ENCODE results near the gene C21orf58.

Gene C21orf58

DNA sequence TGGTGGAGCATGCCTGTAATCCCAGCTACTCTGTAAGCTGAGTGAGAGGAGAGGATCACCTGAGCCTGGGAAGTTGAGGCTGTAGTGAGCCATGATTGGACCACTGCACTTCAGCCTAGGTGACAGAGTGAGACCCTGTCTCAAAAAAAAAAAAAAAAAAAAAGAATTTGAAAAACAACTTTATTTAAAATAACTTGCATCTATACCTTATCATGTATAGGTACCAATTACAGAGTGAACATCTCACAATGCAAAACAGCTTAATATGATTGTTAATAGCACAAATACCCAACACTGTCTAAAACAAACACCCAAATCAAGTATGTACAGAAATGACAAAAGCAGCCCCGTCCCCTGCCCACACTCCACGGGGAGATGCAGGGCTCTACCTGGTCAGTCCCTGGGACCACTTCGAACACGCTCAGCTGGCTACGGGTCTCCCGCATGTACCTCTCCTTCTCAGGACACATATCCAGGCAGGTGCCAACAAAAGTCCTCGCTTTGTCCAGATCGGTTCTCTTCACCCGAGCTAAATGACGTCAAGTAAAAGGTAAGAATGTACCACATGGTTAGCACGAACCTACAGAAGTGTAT, 48.8 kb downstream of the C21orf58 start:
- H3K4me3 Mint-ChIP-seq = no peak overlapping the region
- H3K27ac Mint-ChIP-seq = no peak overlapping the region
- ATAC-seq (no peak), DNase-seq (no peak)
- H3K9me3 Mint-ChIP-seq = no peaks in the 10 kb centered on the region
- H3K4me1 Mint-ChIP-seq = no peaks in the 10 kb centered on the region
- no peaks in the 10 kb centered on the region for H3K27me3 Mint-ChIP-seq

DNA sequence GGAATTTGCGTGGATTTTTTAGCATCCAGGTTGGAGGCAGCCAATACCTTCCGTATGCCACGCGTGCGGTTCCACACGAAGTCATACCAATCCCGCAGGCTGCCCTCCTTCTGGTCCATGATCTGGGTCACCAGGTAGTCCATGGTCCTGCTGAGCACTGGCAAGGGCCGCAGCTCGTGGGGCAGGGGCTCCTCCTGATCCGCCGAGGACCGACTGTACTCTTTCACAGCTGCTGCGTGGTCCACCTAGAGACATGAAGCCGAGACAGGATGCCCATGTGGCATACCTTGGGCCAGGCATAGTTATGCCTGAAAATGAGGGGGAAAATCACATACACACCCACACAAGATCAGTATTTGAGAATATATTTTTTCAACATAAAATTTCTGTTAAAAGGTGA, 50.3 kb downstream of the C21orf58 start:
- Mint-ChIP-seq H3K4me1 (no peaks in the 10 kb centered on the region), H3K9me3 (no peaks in the 10 kb centered on the region), H3K4me3 (no peak overlapping the region), H3K27ac (no peak overlapping the region), H3K27me3 (no peaks in the 10 kb centered on the region)
- ATAC-seq = no peak
- no peak for DNase-seq

DNA sequence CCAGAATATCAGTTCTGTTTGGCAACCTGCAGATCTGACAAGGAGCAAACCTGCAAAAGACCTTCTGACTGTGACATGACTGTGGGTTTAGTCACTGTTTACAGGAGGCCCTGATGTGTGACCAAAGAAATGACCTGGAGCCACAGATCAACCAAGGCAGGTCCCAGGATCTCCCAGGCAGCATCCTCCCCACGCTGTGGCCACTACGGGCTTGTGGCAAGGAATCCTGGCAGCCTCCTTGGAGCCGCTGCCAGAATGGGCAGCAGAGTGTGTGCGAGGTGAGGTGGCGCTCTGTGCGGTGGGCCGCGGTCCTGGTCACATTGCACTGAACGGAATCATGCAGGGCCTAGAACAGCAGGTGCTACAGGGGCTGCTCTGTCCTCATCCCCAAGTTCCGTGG, 54.2 kb downstream of the C21orf58 start:
- Mint-ChIP-seq H3K9me3 (no peaks in the 10 kb centered on the region), H3K4me3 (no peak overlapping the region), H3K4me1 (no peaks in the 10 kb centered on the region), H3K27me3 (no peaks in the 10 kb centered on the region), H3K27ac (no peak overlapping the region)
- no peak for DNase-seq
- no peak for ATAC-seq

- DNase-seq = no peak
- ATAC-seq = no peak
- no peaks in the 10 kb centered on the region for H3K4me1 Mint-ChIP-seq
- no peaks in the 10 kb centered on the region for H3K27me3 Mint-ChIP-seq
- no peak overlapping the region for H3K4me3 Mint-ChIP-seq
- H3K9me3 Mint-ChIP-seq = no peaks in the 10 kb centered on the region
- H3K27ac Mint-ChIP-seq = peak overlapping the region in 1 of 2 donors; percentile 48
Measured at GRCh38 chr21:46268371-46268770, 55.3 kb downstream of the C21orf58 start.

DNA sequence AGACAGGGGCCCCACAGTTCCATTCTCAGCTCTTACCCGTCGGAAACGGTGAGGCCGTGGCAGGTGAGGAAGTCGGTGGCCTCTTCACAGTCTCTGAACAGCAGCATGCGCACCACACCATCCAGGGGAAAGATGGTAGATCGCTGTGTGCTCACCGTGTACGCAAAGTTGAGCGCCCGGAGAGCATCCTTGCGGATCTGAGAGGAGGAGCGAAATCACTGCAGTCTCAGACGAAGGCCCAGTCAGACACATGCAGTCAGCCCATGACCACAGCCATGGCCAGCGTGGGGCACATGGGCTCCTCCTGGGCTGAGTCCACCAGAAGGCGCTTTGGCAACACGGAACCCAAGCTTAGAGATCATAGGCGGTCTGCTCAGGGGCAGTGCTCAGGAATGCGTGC, 56.7 kb downstream of the C21orf58 start:
- Mint-ChIP-seq H3K9me3 (no peaks in the 10 kb centered on the region), H3K27ac (no peak overlapping the region), H3K27me3 (no peaks in the 10 kb centered on the region), H3K4me1 (no peaks in the 10 kb centered on the region), H3K4me3 (no peak overlapping the region)
- ATAC-seq = no peak
- no peak for DNase-seq

DNA sequence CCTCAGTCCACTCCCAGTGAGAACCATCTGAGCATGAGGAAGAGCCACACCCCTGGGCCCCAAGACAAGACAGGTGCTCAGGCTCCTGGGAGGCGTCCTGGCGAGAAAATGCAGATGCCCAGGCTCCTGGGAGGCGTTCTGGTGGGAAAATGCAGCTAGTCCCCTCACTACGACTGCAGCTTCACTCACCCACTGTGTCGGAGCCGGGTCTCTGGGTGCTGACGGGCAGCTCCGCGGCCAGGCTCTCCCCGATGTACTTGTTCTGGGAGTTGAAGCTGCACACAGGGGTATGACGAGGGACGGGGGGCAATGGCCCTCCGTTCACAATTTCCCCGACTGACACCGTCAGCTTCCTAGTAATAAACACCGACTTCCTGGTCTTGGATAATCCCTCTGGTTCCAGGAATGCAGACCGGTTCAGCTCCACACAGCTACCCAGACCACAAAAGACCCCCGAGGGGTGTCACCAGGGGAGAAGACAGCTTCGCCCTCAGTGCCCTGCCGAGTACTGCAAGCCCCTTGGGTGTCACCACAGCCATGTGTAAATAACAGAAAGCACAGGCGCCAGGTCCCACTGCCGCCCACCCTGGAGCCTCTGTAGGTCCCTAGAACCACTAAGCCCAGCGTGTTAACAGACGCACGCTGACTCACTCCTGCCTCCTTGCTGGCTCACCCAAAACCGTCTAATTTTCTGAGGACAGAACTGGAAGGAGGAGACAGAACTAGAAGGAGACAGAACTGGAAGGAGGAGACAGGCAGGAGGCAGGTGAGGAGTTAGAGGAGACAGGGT, 57.7 kb downstream of the C21orf58 start:
- Mint-ChIP-seq H3K4me3 (no peak overlapping the region), H3K9me3 (no peaks in the 10 kb centered on the region), H3K27me3 (no peaks in the 10 kb centered on the region), H3K27ac (peak overlapping the region in 1 of 2 donors; percentile 19), H3K4me1 (no peaks in the 10 kb centered on the region)
- ATAC-seq = no peak
- no peak for DNase-seq

- peak; percentile 48 for ATAC-seq
- no peaks in the 10 kb centered on the region for H3K9me3 Mint-ChIP-seq
- H3K27me3 Mint-ChIP-seq = no peaks in the 10 kb centered on the region
- peak overlapping the region in 1 of 2 donors; percentile 19 for H3K27ac Mint-ChIP-seq
- H3K4me1 Mint-ChIP-seq = no peaks in the 10 kb centered on the region
- no peak overlapping the region for H3K4me3 Mint-ChIP-seq
- no peak for DNase-seq
Measured at GRCh38 chr21:46264690-46265144, 59.0 kb downstream of the C21orf58 start.

DNA sequence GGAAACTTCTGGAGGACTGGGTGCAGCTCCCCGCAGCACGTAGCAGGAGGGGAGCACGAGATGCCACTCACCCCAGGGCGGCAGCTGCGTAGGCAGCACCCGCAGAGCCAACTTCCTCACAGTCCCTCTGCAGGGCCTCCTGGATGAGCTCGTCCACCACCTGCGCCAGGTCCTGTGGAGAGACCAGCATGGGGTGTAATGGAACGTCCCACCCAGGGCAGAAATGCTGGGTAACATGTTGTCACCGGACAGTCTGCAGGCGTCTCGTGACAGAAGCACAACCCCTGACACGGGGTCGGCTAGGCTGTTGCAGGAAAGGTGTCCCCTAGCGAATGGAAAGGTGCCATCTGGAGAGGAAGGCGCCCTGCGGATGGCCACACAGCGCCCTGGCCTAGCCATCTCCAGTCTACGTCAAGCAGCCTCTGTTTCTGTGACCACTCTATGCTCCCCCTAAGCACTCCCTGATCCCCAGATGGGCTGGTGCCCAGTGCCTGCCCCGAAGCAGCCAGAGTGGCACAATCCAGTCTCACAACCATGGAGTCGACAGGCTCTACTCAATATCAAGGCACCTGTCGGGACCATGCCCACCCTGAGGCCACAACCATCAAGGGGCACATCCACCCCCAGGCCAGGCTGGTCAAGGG, 59.5 kb downstream of the C21orf58 start:
- Mint-ChIP-seq H3K9me3 (no peaks in the 10 kb centered on the region), H3K27ac (peak overlapping the region in 1 of 2 donors; percentile 86), H3K27me3 (no peaks in the 10 kb centered on the region), H3K4me3 (no peak overlapping the region), H3K4me1 (no peaks in the 10 kb centered on the region)
- DNase-seq = no peak
- ATAC-seq = peak; percentile 9

- Mint-ChIP-seq H3K4me3 (no peak overlapping the region), H3K9me3 (peaks cover 0 to 6% of the 10 kb centered on the region in 2 donors), H3K27ac (no peak overlapping the region), H3K27me3 (no peaks in the 10 kb centered on the region), H3K4me1 (peaks cover 37% of the 10 kb centered on the region)
- DNase-seq (no peak), ATAC-seq (no peak)
Measured at GRCh38 chr21:46256501-46256994, 67.1 kb downstream of the C21orf58 start.

GRCh38 chr21:46255758-46256337, 67.8 kb downstream of the C21orf58 start:
- no peak for ATAC-seq
- Mint-ChIP-seq H3K27ac (peak overlapping the region; percentile 86 to 95), H3K4me1 (peaks cover 39% of the 10 kb centered on the region), H3K9me3 (peaks cover 0 to 6% of the 10 kb centered on the region in 2 donors), H3K27me3 (no peaks in the 10 kb centered on the region), H3K4me3 (no peak overlapping the region)
- no peak for DNase-seq

GRCh38 chr21:46255166-46255565, 68.5 kb downstream of the C21orf58 start:
- Mint-ChIP-seq H3K4me1 (peaks cover 46% of the 10 kb centered on the region), H3K4me3 (no peak overlapping the region), H3K27ac (peak overlapping the region in 1 of 2 donors; percentile 95), H3K27me3 (no peaks in the 10 kb centered on the region), H3K9me3 (peaks cover 0 to 6% of the 10 kb centered on the region in 2 donors)
- ATAC-seq = no peak
- no peak for DNase-seq

DNA sequence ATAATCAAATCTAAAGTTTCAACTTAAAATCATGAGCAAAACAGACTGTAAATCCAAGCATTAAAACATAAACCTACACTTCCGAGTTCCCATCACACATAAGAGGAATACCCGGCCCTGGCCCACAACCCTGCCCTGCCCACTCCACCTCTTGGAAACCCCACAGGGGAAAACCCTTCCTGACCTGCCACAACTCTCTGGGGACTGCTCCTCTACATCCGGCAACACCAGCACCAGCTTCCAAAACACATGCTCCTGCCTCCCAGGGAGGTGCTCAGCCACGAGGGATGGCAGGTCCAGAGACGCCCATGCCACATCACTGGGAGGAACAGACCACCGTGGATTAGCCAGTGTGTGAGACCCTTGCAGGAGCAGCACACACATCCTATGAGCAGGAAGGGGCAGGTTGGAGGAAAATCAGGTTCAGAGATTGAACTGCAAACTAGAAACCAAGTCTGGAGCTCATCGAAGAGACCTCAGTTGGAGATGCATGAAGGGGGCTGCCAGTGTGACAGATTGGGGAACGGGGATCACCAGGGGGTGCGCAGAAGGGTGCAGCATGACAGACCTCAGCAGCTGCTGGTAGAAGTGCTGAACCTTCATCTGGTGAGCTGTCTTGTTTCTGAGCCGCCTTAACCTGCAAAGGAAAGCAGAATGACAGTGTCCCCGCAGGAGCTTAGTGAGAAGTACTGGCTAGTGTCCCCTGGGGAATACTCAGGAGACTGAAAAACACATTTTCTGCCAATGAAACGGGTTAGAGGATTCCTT, 69.3 kb downstream of the C21orf58 start:
- DNase-seq (no peak), ATAC-seq (no peak)
- Mint-ChIP-seq H3K9me3 (peaks cover 0 to 6% of the 10 kb centered on the region in 2 donors), H3K4me3 (peak overlapping the region; percentile 34 to 67), H3K27ac (peak overlapping the region; percentile 84 to 98), H3K4me1 (peaks cover 52% of the 10 kb centered on the region), H3K27me3 (no peaks in the 10 kb centered on the region)

GRCh38 chr21:46253610-46254124, 70.0 kb downstream of the C21orf58 start:
- peak; percentile 55 to 73 for DNase-seq
- no peaks in the 10 kb centered on the region for H3K27me3 Mint-ChIP-seq
- H3K9me3 Mint-ChIP-seq = peaks cover 0 to 6% of the 10 kb centered on the region in 2 donors
- peak; percentile 96 for ATAC-seq
- H3K4me3 Mint-ChIP-seq = peak overlapping the region; percentile 34 to 67
- H3K4me1 Mint-ChIP-seq = peaks cover 52% of the 10 kb centered on the region
- peak overlapping the region; percentile 66 to 98 for H3K27ac Mint-ChIP-seq

DNA sequence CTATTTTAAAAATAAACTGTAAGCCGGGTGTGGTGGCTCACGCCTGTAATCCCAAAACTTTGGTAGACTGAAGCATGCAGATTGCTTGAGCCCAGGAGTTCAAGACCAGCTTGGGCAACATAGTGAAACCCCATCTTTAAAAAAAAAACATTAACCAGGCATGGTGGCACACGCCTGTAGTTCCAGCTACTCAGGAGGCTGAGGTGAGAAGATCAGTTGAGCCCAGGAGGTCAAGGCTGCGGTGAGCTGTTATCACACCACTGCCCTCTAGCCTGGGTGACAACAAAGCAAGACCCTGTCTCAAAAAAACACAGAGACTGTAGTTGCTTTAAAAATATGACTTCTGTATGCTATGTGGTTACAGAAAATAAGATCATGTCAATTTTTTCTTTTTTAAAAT, 70.8 kb downstream of the C21orf58 start:
- Mint-ChIP-seq H3K4me1 (peaks cover 52% of the 10 kb centered on the region), H3K4me3 (no peak overlapping the region), H3K9me3 (peaks cover 0 to 6% of the 10 kb centered on the region in 2 donors), H3K27ac (no peak overlapping the region), H3K27me3 (no peaks in the 10 kb centered on the region)
- ATAC-seq (no peak), DNase-seq (no peak)
